Right lobe of liver (tissue), 6 donors: ENCODE data around the gene GNB1L. TPM values are rescaled to one million over a fixed set of nuclear protein-coding genes. Genes with fewer than 3 reads are reported as not detected.

Experiments used
- ATAC-seq, 4 donors: fragments of 200-7000 bp; cut with Tn5 transposase; one replicate each; pipeline ENCODE4 v1.9.1; 2020; ENCODE audit warnings: mild to moderate bottlenecking in 4 of 4, moderate library complexity in 4 of 4
- DNase-seq, 3 donors: peaks; one replicate each; pipeline ENCODE4 v3.0.0-alpha.2; 2020
- H3K27ac ChIP-seq, 3 donors: fragments of 200-600 bp; one replicate each; pipeline ENCODE4 v1.8.0; 2022
- H3K27me3 ChIP-seq, 2 donors: fragments of 200-600 bp; one replicate each; pipeline ENCODE4 v1.8.0; 2022
- H3K36me3 ChIP-seq, 4 donors: fragments of 200-600 bp; sonication (generic) in 1 of 4; one replicate each; pipeline versions ENCODE4 v1.5.1 to v1.8.0; 2017 to 2022; ENCODE audit warnings: control low read depth in 1 of 4
- H3K4me1 ChIP-seq, 4 donors: fragments of 200-600 bp; sonication (generic) in 1 of 4; one replicate each; pipeline versions ENCODE4 v1.5.1 to v1.8.0; 2017 to 2022; ENCODE audit warnings: control low read depth in 1 of 4
- H3K4me3 ChIP-seq, 3 donors: fragments of 200-600 bp; one replicate each; pipeline ENCODE4 v1.8.0; 2022
- H3K9me3 ChIP-seq, 4 donors: fragments of 200-600 bp; sonication (generic) in 1 of 4; one replicate each; pipeline versions ENCODE4 v1.5.1 to v1.8.0; 2017 to 2022; ENCODE audit warnings: control low read depth in 1 of 4
- POLR2A ChIP-seq: fragments of 450-650 bp; IDR thresholded peaks from one replicate; pipeline ENCODE4 v1.6.1; 2017; ENCODE audit warnings: antibody characterized with exemption, mild to moderate bottlenecking
- WGBS: methylation state at CpG from one replicate; pipeline ENCODE4 v1.1.6; 2018; ENCODE audit warnings: low coverage, low lambda C conversion rate; ENCODE audit not compliant: insufficient coverage; ENCODE audit errors: missing lambda C conversion rate; 5-methylcytosine and 5-hydroxymethylcytosine counted together
- intact Hi-C, 2 donors: fragments of 100-400 bp; cut with DNase I; formaldehyde crosslinking; loops; one replicate each; pipeline versions ENCODE4 v1.11.2 to v1.14.1; 2022
- total RNA-seq, 6 experiments: library from RNA; depleted of rRNA in 2 of 6; stranded (reverse); fragments of >200 nt in 2 of 6; fragmentation: NEBNext Ultra II Directional in 3 of 6; extraction: Animal tissue kit (Norgen Biotek cat#: 25700) in 3 of 6; gene quantifications; one replicate each; pipeline versions ENCODE4 v1.1.0 to v1.2.4, GENCODE V29; 2016 to 2023
- TF ChIP-seq, protein P1 (sequence below), 4 donors: fragments of 200-600 bp in 3 of 4; fragments of 450-650 bp in 1 of 4; IDR thresholded peaks; one replicate each; pipeline versions ENCODE4 v1.5.1 to v1.8.0; 2016 to 2022; ENCODE audit warnings: antibody characterized with exemption in 4 of 4, mild to moderate bottlenecking in 2 of 4
- donor health status: DM: no; HTN: yes; CAD: no.
- donor health status: DM: no; HTN: no; CAD: no.
- donor health status: DM: no; HTN: no; CAD: no.
- donor health status: DM: no; HTN: yes; CAD: no.
- donor health status: DM: no; HTN: yes; CAD: no.

The GNB1L gene
- total RNA-seq, 6 experiments from 2014 or later, result 1.4 to 3.2 (median 2.7) TPM

GRCh38 chr22:19902245-19902715, 47.6 kb upstream of the GNB1L start:
- no peaks in the 10 kb centered on the region for H3K27me3 ChIP-seq
- intact Hi-C loops, result no loop called here
- TF ChIP-seq, protein P1, sequence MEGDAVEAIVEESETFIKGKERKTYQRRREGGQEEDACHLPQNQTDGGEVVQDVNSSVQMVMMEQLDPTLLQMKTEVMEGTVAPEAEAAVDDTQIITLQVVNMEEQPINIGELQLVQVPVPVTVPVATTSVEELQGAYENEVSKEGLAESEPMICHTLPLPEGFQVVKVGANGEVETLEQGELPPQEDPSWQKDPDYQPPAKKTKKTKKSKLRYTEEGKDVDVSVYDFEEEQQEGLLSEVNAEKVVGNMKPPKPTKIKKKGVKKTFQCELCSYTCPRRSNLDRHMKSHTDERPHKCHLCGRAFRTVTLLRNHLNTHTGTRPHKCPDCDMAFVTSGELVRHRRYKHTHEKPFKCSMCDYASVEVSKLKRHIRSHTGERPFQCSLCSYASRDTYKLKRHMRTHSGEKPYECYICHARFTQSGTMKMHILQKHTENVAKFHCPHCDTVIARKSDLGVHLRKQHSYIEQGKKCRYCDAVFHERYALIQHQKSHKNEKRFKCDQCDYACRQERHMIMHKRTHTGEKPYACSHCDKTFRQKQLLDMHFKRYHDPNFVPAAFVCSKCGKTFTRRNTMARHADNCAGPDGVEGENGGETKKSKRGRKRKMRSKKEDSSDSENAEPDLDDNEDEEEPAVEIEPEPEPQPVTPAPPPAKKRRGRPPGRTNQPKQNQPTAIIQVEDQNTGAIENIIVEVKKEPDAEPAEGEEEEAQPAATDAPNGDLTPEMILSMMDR (IDR thresholded peaks at IDR 0.05), result no peak
- no peak for TF ChIP-seq POLR2A
- ATAC-seq (no peak), DNase-seq (no peak)
- H3K4me3 ChIP-seq, result no peak overlapping the region
- 65% methylated on average over 2 of the region's 7 CpGs for WGBS
- no peaks in the 10 kb centered on the region for H3K4me1 ChIP-seq
- H3K27ac ChIP-seq, result no peak overlapping the region
- no peaks in the 10 kb centered on the region for H3K9me3 ChIP-seq
- H3K36me3 ChIP-seq, result peaks cover 0 to 11% (median 4%) of the 10 kb centered on the region in 4 donors

DNA sequence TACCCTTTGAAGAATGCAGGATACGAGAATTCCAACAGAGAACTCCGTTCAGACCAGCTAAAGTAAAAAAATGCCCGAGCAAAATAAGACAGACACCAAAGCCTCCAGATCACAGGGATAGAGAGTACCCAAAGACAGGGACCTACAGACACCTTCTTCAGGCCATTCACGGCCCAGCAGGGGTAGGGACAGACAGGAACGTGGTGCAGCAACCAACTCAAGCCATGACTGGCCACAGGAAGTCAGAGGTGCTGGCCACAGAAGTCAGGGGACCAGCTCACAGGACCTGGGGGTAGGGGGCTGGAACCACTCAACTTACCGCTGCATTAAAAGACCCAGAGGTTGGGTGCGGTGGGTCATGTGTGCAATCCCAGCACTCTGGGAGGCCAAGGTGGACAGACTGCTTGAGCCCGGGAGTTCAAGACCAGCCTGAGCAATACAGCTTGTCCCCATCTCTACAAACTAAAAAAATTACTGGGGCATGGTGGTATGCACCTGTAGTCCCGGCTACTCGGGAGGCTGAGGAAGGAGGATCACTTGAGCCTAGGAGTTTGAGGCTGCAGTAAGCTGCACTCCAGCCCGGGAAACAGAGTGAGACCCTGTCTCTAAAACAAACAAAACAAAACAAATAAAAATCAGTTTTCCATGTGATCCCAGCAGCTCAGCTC, 47.0 kb upstream of the GNB1L start:
- Histone ChIP-seq H3K27ac (no peak overlapping the region), H3K4me1 (no peaks in the 10 kb centered on the region), H3K27me3 (no peaks in the 10 kb centered on the region), H3K36me3 (peaks cover 0 to 12% (median 4%) of the 10 kb centered on the region in 4 donors), H3K9me3 (no peaks in the 10 kb centered on the region), H3K4me3 (no peak overlapping the region)
- TF ChIP-seq POLR2A, result no peak
- TF ChIP-seq, protein P1 (IDR thresholded peaks at IDR 0.05), result no peak
- DNase-seq (no peak), ATAC-seq (no peak)
- WGBS, result 90% methylated on average over 8 of the region's 11 CpGs
- intact Hi-C loops, result no loop called here

- Histone ChIP-seq H3K4me3 (no peak overlapping the region), H3K36me3 (peaks cover 0 to 12% (median 4%) of the 10 kb centered on the region in 4 donors), H3K27me3 (no peaks in the 10 kb centered on the region), H3K4me1 (no peaks in the 10 kb centered on the region), H3K27ac (no peak overlapping the region), H3K9me3 (no peaks in the 10 kb centered on the region)
- intact Hi-C loops, result no loop called here
- DNase-seq, result peak in 1 of 3 donors; percentile 63
- TF ChIP-seq, protein P1 (IDR thresholded peaks at IDR 0.05), result no peak
- no peak for TF ChIP-seq POLR2A
- peak; percentile 81 to 86 (median 83) for ATAC-seq
- 73% methylated on average over 4 of the region's 13 CpGs for WGBS
Observed at GRCh38 chr22:19900707-19901436, 46.2 kb upstream of the GNB1L start.

DNA sequence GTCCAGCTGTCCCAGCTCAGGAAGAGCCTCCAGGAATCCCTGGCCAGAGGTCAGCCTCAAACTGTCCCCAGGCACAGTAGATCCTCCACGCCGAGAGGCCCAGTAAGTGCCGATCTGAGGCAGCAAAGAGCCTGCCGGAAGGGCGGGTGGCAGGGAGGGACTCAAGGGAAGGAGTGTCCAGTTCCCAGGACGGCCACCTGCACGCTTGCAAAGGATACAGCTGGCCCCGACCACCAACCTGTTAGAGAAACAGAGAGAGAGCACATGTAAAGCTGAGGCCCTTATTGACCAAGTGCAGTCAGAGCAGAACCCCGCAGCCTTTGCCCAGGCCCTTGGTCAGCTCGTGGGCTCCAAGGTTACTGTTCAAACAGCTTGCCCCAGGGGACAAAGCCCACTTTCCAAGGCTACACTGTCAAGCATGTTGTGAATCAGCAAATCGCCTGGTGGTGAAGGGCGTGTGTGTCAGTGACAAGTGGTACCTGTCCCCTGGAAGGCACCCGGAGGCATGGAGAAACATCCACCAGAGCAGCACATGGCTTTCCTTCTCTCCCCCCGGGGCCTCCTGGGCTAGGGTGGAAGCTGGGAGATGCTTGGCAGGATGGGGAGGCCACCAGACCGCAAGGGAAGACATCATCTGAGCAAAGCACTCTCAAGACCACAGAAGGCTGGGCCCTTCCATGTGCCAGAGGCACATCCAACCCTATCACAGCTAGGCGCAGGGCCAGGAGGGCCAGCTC, 44.3 kb upstream of the GNB1L start:
- Histone ChIP-seq H3K4me3 (no peak overlapping the region), H3K27ac (no peak overlapping the region), H3K27me3 (no peaks in the 10 kb centered on the region), H3K9me3 (no peaks in the 10 kb centered on the region), H3K4me1 (no peaks in the 10 kb centered on the region), H3K36me3 (peaks cover 0 to 27% (median 4%) of the 10 kb centered on the region in 4 donors)
- intact Hi-C loops, result loop anchor here in 1 of 2 donors (5.0 to 10.0 kb wide), 2 partner anchors 114 to 147 kb away; no protein-coding TSS in a partner anchor
- 17% methylated on average over 1 of the region's 16 CpGs for WGBS
- no peak for TF ChIP-seq POLR2A
- TF ChIP-seq, protein P1 (IDR thresholded peaks at IDR 0.05), result no peak
- ATAC-seq (no peak), DNase-seq (no peak)
